NCI-H2196 (cell line): ENCODE data around the gene PLEKHG4.

ENCODE experiments used
- DNase-seq: peaks from one replicate; lab custom pipeline; 2025; ENCODE audit not compliant: unreplicated experiment; lab: John Stamatoyannopoulos, UW

PLEKHG4 gene

GRCh38 chr16:67259705-67260104 lies 19.6 kb upstream of the PLEKHG4 start:
- no peak for DNase-seq

DNA sequence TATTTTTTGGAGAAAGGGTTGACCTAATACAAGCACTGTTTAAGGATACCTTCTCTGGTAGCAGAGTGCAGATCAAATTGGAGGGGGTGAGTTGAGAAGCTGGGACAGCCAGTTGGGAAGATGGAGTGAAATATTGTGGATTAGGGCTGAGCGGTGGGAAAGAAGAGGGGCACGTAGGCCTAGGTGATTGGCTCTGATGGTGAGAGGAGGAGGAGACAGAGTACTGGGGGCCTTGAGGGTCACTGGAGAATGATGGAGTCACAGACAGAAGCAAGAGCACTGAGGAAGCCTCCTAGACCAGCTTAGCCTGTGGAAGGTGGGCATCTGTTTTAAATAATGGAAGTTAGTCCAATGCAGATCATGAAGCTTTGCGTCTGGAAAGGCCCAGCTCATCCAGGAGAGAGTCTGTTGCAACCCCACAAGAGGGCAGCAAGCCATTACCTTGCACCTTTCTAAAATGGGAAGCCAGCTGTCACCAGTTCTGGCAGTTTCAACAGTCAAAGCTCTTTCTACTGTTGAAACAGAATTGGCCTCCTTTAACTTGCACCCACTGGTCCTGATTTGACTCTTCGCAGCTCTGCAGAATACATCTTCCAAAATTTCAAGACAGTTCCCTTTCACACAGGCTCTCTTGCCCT lies 18.8 kb upstream of the PLEKHG4 start:
- peak; percentile 39 for DNase-seq

- DNase-seq: no peak
Observed at GRCh38 chr16:67263201-67263600, 16.1 kb upstream of the PLEKHG4 start.

DNA sequence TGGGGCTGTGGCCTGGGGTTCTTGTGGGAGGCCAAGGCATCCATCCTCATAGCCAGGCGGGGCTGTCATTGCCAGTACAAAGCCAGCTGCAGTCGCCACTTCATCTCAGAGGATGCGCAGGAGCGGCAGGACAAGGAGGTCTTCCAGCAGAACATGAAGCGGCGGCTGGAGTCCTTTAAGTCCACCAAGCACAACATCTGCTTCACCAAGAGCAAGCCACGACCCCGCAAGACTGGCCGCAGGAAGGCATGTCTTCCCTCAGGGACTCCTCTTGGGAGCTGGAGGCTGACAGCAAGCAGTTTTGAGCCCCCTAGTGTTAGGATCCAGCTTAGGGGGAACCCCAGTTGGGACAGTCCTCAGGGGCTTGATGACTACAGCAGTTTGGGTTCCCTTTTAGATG lies 15.1 kb upstream of the PLEKHG4 start:
- no peak for DNase-seq

DNA sequence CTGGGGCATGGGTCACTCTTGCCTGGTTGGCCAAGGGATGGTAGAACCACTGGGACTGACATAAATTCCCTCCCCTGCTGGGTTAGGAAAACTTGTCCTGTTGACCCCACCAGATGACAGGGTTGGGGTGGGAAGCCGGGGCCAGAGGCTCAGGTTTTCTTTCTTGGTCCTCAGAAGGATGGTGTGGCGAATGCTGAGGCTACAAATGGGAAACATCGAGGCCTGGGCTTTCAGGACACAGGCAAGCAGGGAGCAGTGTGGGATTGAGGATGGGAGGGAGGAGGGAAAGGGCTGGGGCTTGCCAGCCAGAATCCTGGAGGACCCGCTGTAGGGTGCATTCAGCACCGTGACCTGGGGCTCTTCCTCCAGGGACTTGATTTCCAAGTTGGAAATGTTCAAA lies 14.5 kb upstream of the PLEKHG4 start:
- no peak for DNase-seq

GRCh38 chr16:67265834-67266233 lies 13.5 kb upstream of the PLEKHG4 start:
- DNase-seq: no peak

DNA sequence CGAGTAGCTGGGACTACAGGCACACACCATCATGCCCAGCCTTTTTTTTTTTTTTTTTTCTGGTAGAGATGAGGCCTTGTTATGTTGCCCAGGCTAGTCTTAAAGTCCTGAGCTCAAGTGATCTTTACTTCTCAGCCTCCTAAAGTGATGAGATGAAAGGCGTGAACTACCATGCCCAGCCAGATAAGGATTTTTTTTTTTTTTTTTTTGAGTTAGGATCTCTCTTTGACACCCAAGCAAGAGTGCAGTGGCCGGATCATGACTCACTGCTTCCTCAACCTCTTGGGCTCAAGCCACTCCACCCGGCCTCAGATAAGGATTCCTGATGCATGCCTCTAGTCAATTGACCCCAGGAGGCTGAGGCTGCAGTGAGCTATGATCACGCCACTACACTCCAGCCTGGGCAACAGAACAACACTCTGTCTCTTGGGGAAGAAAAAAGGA lies 11.2 kb upstream of the PLEKHG4 start:
- no peak for DNase-seq

GRCh38 chr16:67269766-67270165 lies 9.6 kb upstream of the PLEKHG4 start:
- DNase-seq: no peak

- DNase-seq: no peak
Observed at GRCh38 chr16:67270931-67271338, 8.4 kb upstream of the PLEKHG4 start.

- no peak for DNase-seq
Observed at GRCh38 chr16:67271446-67271845, 7.9 kb upstream of the PLEKHG4 start.

DNA sequence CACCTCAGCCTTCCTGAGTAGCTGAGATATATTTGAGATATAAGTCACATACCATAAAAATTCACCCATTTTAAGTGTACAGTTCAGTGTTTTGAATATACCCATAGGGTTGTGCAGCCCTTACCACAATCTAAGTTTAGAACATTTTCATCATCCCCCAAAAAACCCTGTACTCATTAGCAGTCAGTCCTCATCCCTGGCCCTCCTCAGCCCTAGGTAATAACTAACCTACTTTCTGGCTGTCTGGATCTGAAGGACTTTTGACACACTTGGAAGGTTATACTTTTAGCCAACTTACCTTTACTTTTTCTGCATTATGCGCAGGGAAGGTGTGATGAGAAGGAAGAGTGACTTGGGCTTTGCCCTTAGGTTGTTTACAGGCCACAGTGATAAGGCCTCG lies 4.0 kb upstream of the PLEKHG4 start:
- no peak for DNase-seq

DNA sequence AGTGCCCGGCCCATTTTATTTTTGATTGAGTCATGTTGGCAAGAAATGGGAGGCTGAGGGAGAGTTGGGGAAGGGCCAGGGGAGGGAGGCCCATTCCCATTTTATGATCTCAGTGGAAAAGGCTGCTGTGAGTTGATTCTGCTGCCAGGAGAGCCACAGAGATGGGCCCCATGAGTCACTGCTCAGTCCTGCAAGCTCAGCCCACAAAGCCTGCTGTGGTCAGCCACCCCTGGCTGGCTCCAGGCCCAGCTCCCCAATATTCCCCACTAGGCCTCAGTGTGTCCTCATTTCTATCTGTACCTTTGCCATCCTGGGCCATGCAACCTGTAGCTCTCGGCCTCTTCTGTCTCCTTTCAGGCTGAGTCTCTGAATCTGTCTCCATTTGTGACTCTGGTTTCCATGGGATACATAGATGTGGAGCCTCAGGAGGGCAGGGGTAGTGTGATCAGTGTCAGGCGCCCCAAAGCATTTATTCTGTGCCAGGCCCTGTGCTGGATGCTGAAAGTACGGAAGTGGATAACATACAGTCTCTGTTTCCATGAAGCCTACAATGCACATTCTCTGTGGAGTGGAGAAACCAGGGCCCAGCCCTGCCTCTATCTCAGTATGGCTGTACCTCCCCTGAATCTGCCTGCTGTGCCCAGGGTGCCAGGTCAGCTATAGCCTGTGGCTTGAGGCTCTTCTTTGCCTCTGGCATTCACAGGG lies 1.9 kb upstream of the PLEKHG4 start:
- DNase-seq: no peak

DNA sequence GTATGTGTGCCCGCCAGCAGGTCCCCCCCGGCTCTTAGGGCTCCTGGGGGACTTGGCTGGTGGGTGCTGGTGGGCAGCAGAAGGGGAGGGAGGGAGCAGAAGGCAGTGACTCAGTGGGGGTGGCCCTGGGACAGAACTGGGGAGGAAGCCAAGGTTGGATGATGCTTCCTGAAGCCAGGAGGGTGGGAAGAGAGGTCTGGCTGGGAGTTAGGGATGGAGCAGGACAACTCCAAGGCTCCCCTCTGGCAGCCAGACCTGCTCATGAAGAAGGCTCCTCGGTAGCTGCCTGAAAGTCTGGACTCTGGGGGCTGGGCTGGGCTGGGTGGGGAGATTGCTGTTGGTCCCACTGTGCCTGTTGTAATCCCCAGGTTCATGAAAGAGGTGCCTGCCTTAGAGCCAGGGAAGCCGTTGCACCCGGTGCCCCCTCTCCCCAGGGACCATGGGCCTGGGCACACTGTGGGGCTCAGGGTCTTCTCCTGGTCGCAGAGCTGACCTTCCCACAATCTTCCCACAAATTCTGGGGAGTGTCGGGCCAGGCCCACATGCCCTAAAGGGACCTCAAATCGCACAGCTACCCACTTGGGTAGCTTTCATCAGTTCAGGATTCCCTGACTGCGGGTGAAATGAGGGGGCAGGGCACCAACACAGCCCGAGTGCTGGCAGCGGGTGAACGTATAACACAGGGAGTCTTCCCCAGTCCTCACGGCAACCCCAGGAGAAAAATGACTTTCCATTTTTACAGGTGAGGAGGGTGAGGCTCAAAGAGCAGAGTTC lies 1.1 kb upstream of the PLEKHG4 start:
- DNase-seq: no peak

DNA sequence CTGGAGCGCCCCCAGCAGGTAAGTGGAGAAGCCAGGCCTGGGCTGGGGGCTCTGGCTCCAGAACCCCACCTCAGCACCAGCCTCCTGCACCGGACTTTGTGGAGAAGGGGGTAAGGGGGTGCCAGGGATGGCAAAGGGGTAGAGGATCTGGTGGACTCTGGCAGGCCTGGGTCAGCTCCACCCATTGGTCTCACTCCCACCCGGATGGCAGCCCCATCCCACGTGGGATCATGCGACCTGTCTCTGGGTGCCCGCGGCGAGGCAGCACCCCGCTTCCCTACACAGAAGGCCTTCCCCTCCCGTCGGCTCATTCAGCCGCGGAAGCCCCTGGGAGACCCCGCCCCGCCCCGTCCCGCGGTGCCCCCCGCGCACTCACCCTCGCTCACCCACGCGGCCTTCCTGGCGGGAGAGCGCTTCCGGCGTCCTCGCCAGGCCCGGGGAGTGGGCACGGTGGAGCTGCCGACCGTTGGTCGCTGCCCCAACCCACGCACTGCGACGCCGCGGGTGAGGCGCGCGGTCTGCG lies 498 bp upstream of the PLEKHG4 start:
- DNase-seq: no peak

- no peak for DNase-seq
Observed at GRCh38 chr16:67280090-67281015, 1.0 kb downstream of the PLEKHG4 start.

DNA sequence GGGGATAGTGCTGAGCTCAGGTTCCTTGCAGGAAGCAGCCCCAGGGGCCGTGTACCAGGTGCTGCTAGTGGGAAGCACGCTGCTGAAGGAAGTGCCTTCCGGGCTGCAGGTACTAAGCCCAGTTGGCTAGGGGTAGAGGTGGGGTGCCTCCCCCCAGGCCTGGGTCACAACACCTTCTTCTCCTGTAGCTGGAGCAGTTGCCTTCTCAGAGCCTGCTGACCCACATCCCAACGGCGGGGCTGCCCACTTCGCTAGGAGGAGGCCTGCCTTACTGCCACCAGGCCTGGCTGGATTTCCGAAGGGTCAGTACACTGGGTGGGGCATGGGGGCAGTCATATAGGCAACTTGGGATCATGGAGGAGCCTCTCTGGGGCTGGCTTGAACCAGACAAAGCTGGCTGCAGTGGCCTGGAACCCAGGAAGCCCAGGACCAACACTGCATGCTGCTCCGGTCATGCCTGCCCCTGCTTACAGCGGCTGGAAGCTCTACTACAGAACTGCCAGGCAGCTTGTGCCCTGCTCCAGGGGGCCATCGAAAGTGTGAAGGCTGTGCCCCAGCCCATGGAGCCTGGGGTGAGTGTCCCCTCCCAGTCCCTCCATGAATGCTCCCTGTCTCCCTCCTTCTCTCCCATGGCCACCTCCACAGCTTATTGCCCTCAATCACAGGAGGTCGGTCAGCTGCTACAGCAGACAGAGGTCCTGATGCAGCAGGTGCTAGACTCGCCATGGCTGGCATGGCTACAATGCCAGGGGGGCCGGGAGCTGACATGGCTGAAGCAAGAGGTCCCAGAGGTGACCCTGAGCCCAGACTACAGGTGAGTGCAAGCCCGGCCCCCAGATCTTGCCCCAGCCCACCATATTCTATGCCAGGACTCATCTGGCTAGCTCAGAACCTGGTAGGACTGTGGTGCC lies 2.5 kb downstream of the PLEKHG4 start:
- DNase-seq: no peak

DNA sequence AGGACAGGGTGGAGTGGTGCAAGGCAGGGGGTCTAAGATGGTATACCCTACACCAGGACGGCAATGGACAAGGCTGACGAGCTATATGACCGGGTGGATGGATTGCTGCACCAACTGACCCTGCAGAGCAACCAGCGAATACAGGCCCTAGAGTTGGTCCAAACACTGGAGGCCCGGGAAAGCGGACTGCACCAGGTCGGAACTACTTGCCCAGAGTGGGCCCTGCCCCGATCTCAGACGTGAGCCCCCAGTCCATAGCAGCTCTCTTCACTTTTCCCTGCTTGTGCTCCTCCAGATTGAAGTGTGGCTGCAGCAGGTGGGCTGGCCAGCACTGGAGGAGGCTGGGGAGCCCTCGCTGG lies 3.1 kb downstream of the PLEKHG4 start:
- no peak for DNase-seq

- DNase-seq: no peak
Observed at GRCh38 chr16:67283039-67283825, 3.9 kb downstream of the PLEKHG4 start.
